H9 (cell line): ENCODE results near the gene BTBD18. TPM values are rescaled to one million over a fixed set of nuclear protein-coding genes. Genes with fewer than 3 reads are reported as not detected.

Experiments used
- DNase-seq: peaks from one replicate; pipeline ENCODE4 v3.0.0-alpha.2; 2017
- H2AFZ ChIP-seq: one replicate; pipeline ENCODE4 v1.6.1; 2013; ENCODE audit warnings: mild to moderate bottlenecking, low read length, control low read depth, moderate library complexity
- H2AK5ac ChIP-seq: 2 replicates; pipeline ENCODE4 v1.6.1; 2013; ENCODE audit warnings: low read length, control low read depth, mixed read lengths; ENCODE audit not compliant: insufficient read length
- H2BK120ac ChIP-seq: one replicate; pipeline ENCODE4 v1.6.1; 2013; ENCODE audit warnings: low read depth, mild to moderate bottlenecking, low read length, control low read depth, inconsistent platforms; ENCODE audit not compliant: poor library complexity, severe bottlenecking
- H2BK12ac ChIP-seq: 2 replicates; pipeline ENCODE4 v1.6.1; 2013; ENCODE audit warnings: low read length, control low read depth, mixed read lengths, low read depth; ENCODE audit not compliant: insufficient read length
- H2BK15ac ChIP-seq: 2 replicates; pipeline ENCODE4 v1.6.1; 2013; ENCODE audit warnings: low read depth, low read length, control low read depth
- H2BK20ac ChIP-seq: one replicate; pipeline ENCODE4 v1.6.1; 2013; ENCODE audit warnings: low read depth, mild to moderate bottlenecking, low read length, control low read depth, inconsistent platforms; ENCODE audit not compliant: poor library complexity, severe bottlenecking
- H2BK5ac ChIP-seq: 2 replicates; pipeline ENCODE4 v1.6.1; 2013; ENCODE audit warnings: low read length, control low read depth, mixed read lengths; ENCODE audit not compliant: insufficient read length
- H3K14ac ChIP-seq: 2 replicates; pipeline ENCODE4 v1.6.1; 2013; ENCODE audit warnings: low read length, control low read depth; ENCODE audit not compliant: insufficient read depth
- H3K18ac ChIP-seq: 2 replicates; pipeline ENCODE4 v1.6.1; 2013; ENCODE audit warnings: low read depth, mild to moderate bottlenecking, mixed read lengths, low read length, control low read depth; ENCODE audit not compliant: insufficient read length
- H3K23ac ChIP-seq: 2 replicates; pipeline ENCODE4 v1.6.1; 2013; ENCODE audit warnings: low read length, control low read depth, mixed read lengths, low read depth; ENCODE audit not compliant: insufficient read length
- H3K23me2 ChIP-seq: 2 replicates; pipeline ENCODE4 v1.6.1; 2013; ENCODE audit warnings: low read depth, mild to moderate bottlenecking, mixed read lengths, low read length, control low read depth; ENCODE audit not compliant: insufficient read length, poor library complexity, severe bottlenecking
- H3K27ac ChIP-seq: 2 replicates; pipeline ENCODE4 v1.5.1; 2013; ENCODE audit warnings: low read length, control low read depth, mixed read lengths, low read depth; ENCODE audit not compliant: insufficient read length
- H3K27me3 ChIP-seq: 2 replicates; pipeline ENCODE4 v1.6.1; 2013; ENCODE audit warnings: low read length, control low read depth, inconsistent platforms; ENCODE audit not compliant: insufficient read depth
- H3K4ac ChIP-seq: 2 replicates; pipeline ENCODE4 v1.6.1; 2013; ENCODE audit warnings: low read depth, mild to moderate bottlenecking, control low read depth, inconsistent platforms, low read length, moderate library complexity
- H3K4me1 ChIP-seq: 2 replicates; pipeline ENCODE4 v1.6.1; 2013; ENCODE audit warnings: low read length, control low read depth, inconsistent platforms; ENCODE audit not compliant: insufficient read depth
- H3K4me2 ChIP-seq: 2 replicates; pipeline ENCODE4 v1.6.1; 2013; ENCODE audit warnings: low read length, control low read depth, mixed read lengths; ENCODE audit not compliant: insufficient read length, insufficient read depth
- H3K56ac ChIP-seq: 2 replicates; pipeline ENCODE4 v1.6.1; 2013; ENCODE audit warnings: low read depth, mild to moderate bottlenecking, mixed read lengths, low read length, control low read depth; ENCODE audit not compliant: insufficient read length
- H3K79me1 ChIP-seq: 2 replicates; pipeline ENCODE4 v1.6.1; 2013; ENCODE audit warnings: low read depth, mild to moderate bottlenecking, moderate library complexity, low read length, control low read depth, inconsistent platforms; ENCODE audit not compliant: insufficient read depth, poor library complexity, severe bottlenecking
- H3K79me2 ChIP-seq: 2 replicates; pipeline ENCODE4 v1.6.1; 2013; ENCODE audit warnings: low read length, control low read depth, inconsistent platforms; ENCODE audit not compliant: insufficient read depth
- H3K9ac ChIP-seq: 2 replicates; pipeline ENCODE4 v1.6.1; 2013; ENCODE audit warnings: low read length, control low read depth, mixed read lengths; ENCODE audit not compliant: insufficient read length; ENCODE audit errors: extremely low read depth
- H3K9me3 ChIP-seq: one replicate; pipeline ENCODE4 v1.6.1; 2013; ENCODE audit warnings: low read depth, low read length, inconsistent platforms; ENCODE audit not compliant: control insufficient read depth
- H3T11ph ChIP-seq: one replicate; pipeline ENCODE4 v1.6.1; 2013; ENCODE audit warnings: mild to moderate bottlenecking, low read length, control low read depth, inconsistent platforms
- H4K20me1 ChIP-seq: one replicate; pipeline ENCODE4 v1.6.1; 2013; ENCODE audit not compliant: control insufficient read depth, insufficient read length, insufficient read depth
- H4K5ac ChIP-seq: 2 replicates; pipeline ENCODE4 v1.6.1; 2013; ENCODE audit warnings: low read depth, mild to moderate bottlenecking, mixed read lengths, low read length, control low read depth; ENCODE audit not compliant: insufficient read length
- H4K8ac ChIP-seq: replicated peaks from 2 replicates; pipeline ENCODE4 v1.6.1; 2013; ENCODE audit warnings: low read length, control low read depth, mixed read lengths, low read depth; ENCODE audit not compliant: insufficient read length
- H4K91ac ChIP-seq: 2 replicates; pipeline ENCODE4 v1.6.1; 2013; ENCODE audit warnings: low read depth, mild to moderate bottlenecking, moderate library complexity, mixed read lengths, low read length, control low read depth; ENCODE audit not compliant: insufficient read length
- H3K27ac Mint-ChIP-seq, 3 experiments: 2 replicates in 2 of 3; 3 replicates in 1 of 3; pipeline ENCODE4 v1.8.0; 2020 to 2021; ENCODE audit warnings: mixed read lengths in 3 of 3, mild to moderate bottlenecking in 1 of 3, moderate library complexity in 1 of 3
- H3K27me3 Mint-ChIP-seq: 2 replicates; pipeline ENCODE4 v1.8.0; 2021; ENCODE audit warnings: low read depth, mild to moderate bottlenecking, moderate library complexity, mixed read lengths
- H3K36me3 Mint-ChIP-seq, 3 experiments: 2 replicates in 2 of 3; 3 replicates in 1 of 3; pipeline ENCODE4 v1.8.0; 2020 to 2021; ENCODE audit warnings: low read depth in 3 of 3, mixed read lengths in 3 of 3; ENCODE audit not compliant: insufficient read depth in 1 of 3
- H3K4me1 Mint-ChIP-seq, 2 experiments: 2 replicates each; pipeline ENCODE4 v1.8.0; 2020; ENCODE audit warnings: mixed read lengths in 2 of 2
- H3K4me3 Mint-ChIP-seq, 2 experiments: 2 replicates in 1 of 2; 3 replicates in 1 of 2; pipeline ENCODE4 v1.8.0; 2020 to 2021; ENCODE audit warnings: mild to moderate bottlenecking in 2 of 2, mixed read lengths in 2 of 2, moderate library complexity in 1 of 2
- H3K9me3 Mint-ChIP-seq, 2 experiments: 2 replicates in 1 of 2; 3 replicates in 1 of 2; pipeline ENCODE4 v1.8.0; 2020; ENCODE audit warnings: mild to moderate bottlenecking in 2 of 2, mixed read lengths in 2 of 2, moderate library complexity in 1 of 2
- WGBS: extraction: QIAGEN DNeasy Blood & Tissue Kit; methylation state at CpG from one replicate; pipeline ENCODE4 v1.1.7; 2013; ENCODE audit warnings: missing lambda C conversion rate, low lambda C conversion rate, mixed read lengths; ENCODE audit not compliant: insufficient read length; ENCODE audit errors: extremely low coverage; 5-methylcytosine and 5-hydroxymethylcytosine counted together
- total RNA-seq: library from RNA; stranded (reverse); gene quantifications from 2 replicates; pipeline ENCODE4 v1.2.1, GENCODE V29; 2021
- TF ChIP-seq, protein P1 (sequence below): fragments of 200-600 bp; sonication (generic); conservative IDR thresholded peaks from 3 replicates; pipeline ENCODE4 v1.8.0; 2021; ENCODE audit warnings: antibody characterized with exemption, mild to moderate bottlenecking

BTBD18 gene
- total RNA-seq, 1 experiment from 2014 or later = not detected

- Histone ChIP-seq H3K23me2 (peaks cover 7% of the 10 kb centered on the region), H2BK12ac (no peak overlapping the region), H2BK5ac (no peak overlapping the region), H4K5ac (no peak overlapping the region), H3K27ac (no peak overlapping the region), H3K56ac (no peak overlapping the region), H2BK20ac (no peak overlapping the region), H2BK120ac (no peak overlapping the region), H3K27me3 (no peaks in the 10 kb centered on the region), H3K23ac (no peak overlapping the region), H3T11ph (no peak overlapping the region), H2AFZ (no peak overlapping the region), H3K9ac (no peak overlapping the region), H3K4me1 (no peaks in the 10 kb centered on the region; the same call in 1 of the 2 replicates), H3K14ac (no peak overlapping the region), H3K18ac (no peak overlapping the region), H2AK5ac (no peak overlapping the region), H3K9me3 (no peaks in the 10 kb centered on the region), H3K4me2 (peak overlapping the region; percentile 92), H2BK15ac (no peak overlapping the region), H4K20me1 (no peaks in the 10 kb centered on the region), H3K79me1 (peaks cover 3% of the 10 kb centered on the region), H3K4ac (no peak overlapping the region), H3K79me2 (peaks cover 52% of the 10 kb centered on the region), H4K8ac (no peak overlapping the region), H4K91ac (no peak overlapping the region)
- peak overlapping the region; percentile 93 to 96 for H3K4me3 Mint-ChIP-seq
- DNase-seq = no peak
- H3K9me3 Mint-ChIP-seq = 0 out of 5 replicates have a peak, but pooled peaks cover 0 to 3% of the 10 kb centered on the region in 2 experiments
- peaks cover 8 to 31% (median 21%) of the 10 kb centered on the region in 3 experiments; a peak in 6 of 7 replicates for H3K36me3 Mint-ChIP-seq
- peaks cover 40 to 43% of the 10 kb centered on the region in 2 experiments for H3K4me1 Mint-ChIP-seq
- WGBS = no CpG with 5 or more reads among the region's 2 CpGs
- no peaks in the 10 kb centered on the region for H3K27me3 Mint-ChIP-seq
- TF ChIP-seq, protein P1, sequence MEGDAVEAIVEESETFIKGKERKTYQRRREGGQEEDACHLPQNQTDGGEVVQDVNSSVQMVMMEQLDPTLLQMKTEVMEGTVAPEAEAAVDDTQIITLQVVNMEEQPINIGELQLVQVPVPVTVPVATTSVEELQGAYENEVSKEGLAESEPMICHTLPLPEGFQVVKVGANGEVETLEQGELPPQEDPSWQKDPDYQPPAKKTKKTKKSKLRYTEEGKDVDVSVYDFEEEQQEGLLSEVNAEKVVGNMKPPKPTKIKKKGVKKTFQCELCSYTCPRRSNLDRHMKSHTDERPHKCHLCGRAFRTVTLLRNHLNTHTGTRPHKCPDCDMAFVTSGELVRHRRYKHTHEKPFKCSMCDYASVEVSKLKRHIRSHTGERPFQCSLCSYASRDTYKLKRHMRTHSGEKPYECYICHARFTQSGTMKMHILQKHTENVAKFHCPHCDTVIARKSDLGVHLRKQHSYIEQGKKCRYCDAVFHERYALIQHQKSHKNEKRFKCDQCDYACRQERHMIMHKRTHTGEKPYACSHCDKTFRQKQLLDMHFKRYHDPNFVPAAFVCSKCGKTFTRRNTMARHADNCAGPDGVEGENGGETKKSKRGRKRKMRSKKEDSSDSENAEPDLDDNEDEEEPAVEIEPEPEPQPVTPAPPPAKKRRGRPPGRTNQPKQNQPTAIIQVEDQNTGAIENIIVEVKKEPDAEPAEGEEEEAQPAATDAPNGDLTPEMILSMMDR = no peak
- peak overlapping the region; percentile 22 to 95 (median 74); a peak in 4 of 7 replicates for H3K27ac Mint-ChIP-seq
These were observed 12.9 kb upstream of the BTBD18 start for GRCh38 chr11:57764566-57764965.
